Progenitor cell of endocrine pancreas (in vitro differentiated cells): ENCODE results near the gene PSMB2. TPM values are rescaled to one million over a fixed set of nuclear protein-coding genes. Genes with fewer than 3 reads are reported as not detected.

ENCODE experiments used
- DNase-seq: peaks from one replicate; pipeline ENCODE4 v3.0.0; 2021; ENCODE audit warnings: low spot score; ENCODE audit not compliant: unreplicated experiment
- H3K27ac Mint-ChIP-seq: 2 replicates; pipeline ENCODE4 v1.8.0; 2021; ENCODE audit warnings: mild to moderate bottlenecking, moderate library complexity, mixed read lengths
- H3K27me3 Mint-ChIP-seq: 2 replicates; pipeline ENCODE4 v1.8.0; 2021; ENCODE audit warnings: mixed read lengths
- H3K36me3 Mint-ChIP-seq: 2 replicates; pipeline ENCODE4 v1.8.0; 2022; ENCODE audit warnings: mixed read lengths; ENCODE audit not compliant: insufficient read depth
- H3K4me1 Mint-ChIP-seq: 2 replicates; pipeline ENCODE4 v1.8.0; 2021; ENCODE audit warnings: low read depth, mixed read lengths
- H3K4me3 Mint-ChIP-seq: 2 replicates; pipeline ENCODE4 v1.8.0; 2021; ENCODE audit warnings: low read depth, mild to moderate bottlenecking, moderate library complexity, mixed read lengths
- H3K9me3 Mint-ChIP-seq: 2 replicates; pipeline ENCODE4 v1.8.0; 2021; ENCODE audit warnings: low read depth, mixed read lengths
- CTCF ChIP-seq: fragments of 200-600 bp; sonication (generic); IDR thresholded peaks from one replicate; pipeline ENCODE4 v1.5.0; 2021; ENCODE audit warnings: antibody characterized with exemption, mild to moderate bottlenecking; ENCODE audit not compliant: unreplicated experiment
- total RNA-seq: library from RNA; stranded (reverse); gene quantifications from 2 replicates; pipeline ENCODE4 v1.2.1, GENCODE V29; 2021

Gene PSMB2
- total RNA-seq, 1 donor from 2014 or later: 70.4 TPM

DNA sequence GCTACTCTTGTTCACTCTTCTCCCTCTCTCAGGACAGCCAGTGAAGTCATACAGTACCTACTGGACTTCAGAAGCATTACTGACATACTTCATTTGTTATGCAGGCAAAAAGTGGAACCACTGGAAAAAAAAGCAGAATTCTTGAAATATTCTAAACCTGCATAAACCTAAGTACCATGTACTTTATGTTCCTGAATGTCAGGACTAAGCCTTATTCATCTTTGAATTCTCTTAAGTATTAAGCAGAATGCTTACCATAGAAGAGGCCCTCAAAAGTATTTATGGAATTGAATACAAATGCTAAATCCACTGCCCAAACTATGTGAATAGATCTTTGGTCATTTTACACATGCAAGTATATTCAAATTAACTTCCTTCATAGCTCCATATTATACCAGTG, 7.8 kb downstream of the PSMB2 start:
- TF ChIP-seq CTCF: no peak
- Mint-ChIP-seq H3K27me3 (no peaks in the 10 kb centered on the region), H3K4me1 (peaks cover 16% of the 10 kb centered on the region), H3K9me3 (no peaks in the 10 kb centered on the region), H3K36me3 (peaks cover 18% of the 10 kb centered on the region), H3K4me3 (no peak overlapping the region), H3K27ac (no peak overlapping the region)
- no peak for DNase-seq

DNA sequence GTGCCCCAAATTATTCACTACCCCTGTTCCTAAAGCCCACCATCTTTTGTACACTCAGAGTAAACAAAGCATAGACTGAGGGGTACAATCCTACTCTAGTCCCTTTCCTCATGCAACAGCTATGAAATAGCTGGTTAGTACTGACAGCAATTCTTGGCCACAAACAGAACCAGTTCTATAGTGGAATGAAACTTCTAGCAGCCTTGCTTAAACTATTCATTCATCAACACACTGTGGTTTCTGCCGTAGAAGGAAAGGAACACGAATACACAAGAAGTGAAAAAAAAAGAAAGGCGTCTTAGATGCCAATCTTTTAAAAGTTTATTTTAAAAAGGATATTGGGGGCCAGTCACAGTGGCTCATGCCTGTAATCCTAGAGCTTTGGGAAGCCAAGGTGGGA, 9.9 kb downstream of the PSMB2 start:
- peaks cover 19% of the 10 kb centered on the region for H3K36me3 Mint-ChIP-seq
- peaks cover 14% of the 10 kb centered on the region for H3K4me1 Mint-ChIP-seq
- no peak for DNase-seq
- no peaks in the 10 kb centered on the region for H3K9me3 Mint-ChIP-seq
- H3K4me3 Mint-ChIP-seq: no peak overlapping the region
- no peak for TF ChIP-seq CTCF
- no peak overlapping the region for H3K27ac Mint-ChIP-seq
- no peaks in the 10 kb centered on the region for H3K27me3 Mint-ChIP-seq

GRCh38 chr1:35629051-35629450, 12.3 kb downstream of the PSMB2 start:
- H3K9me3 Mint-ChIP-seq: no peaks in the 10 kb centered on the region
- peak overlapping the region; percentile 20 for H3K27ac Mint-ChIP-seq
- DNase-seq: no peak
- peaks cover 18% of the 10 kb centered on the region for H3K36me3 Mint-ChIP-seq
- H3K27me3 Mint-ChIP-seq: no peaks in the 10 kb centered on the region
- H3K4me1 Mint-ChIP-seq: peaks cover 14% of the 10 kb centered on the region
- H3K4me3 Mint-ChIP-seq: no peak overlapping the region
- no peak for TF ChIP-seq CTCF

- peaks cover 4% of the 10 kb centered on the region for H3K36me3 Mint-ChIP-seq
- H3K27ac Mint-ChIP-seq: no peak overlapping the region
These were observed 17.5 kb downstream of the PSMB2 start for GRCh38 chr1:35623832-35624231.

GRCh38 chr1:35622510-35623178, 18.7 kb downstream of the PSMB2 start:
- no peak overlapping the region for H3K4me3 Mint-ChIP-seq

More at GRCh38 chr1:35623832-35624231, 17.5 kb downstream of the PSMB2 start:
- no peak for TF ChIP-seq CTCF
- H3K4me3 Mint-ChIP-seq: no peak overlapping the region
- no peaks in the 10 kb centered on the region for H3K27me3 Mint-ChIP-seq
- H3K9me3 Mint-ChIP-seq: no peaks in the 10 kb centered on the region
- peaks cover 9% of the 10 kb centered on the region for H3K4me1 Mint-ChIP-seq
- no peak for DNase-seq

More at GRCh38 chr1:35622510-35623178, 18.7 kb downstream of the PSMB2 start:
- Mint-ChIP-seq H3K27me3 (no peaks in the 10 kb centered on the region), H3K36me3 (peaks cover 6% of the 10 kb centered on the region), H3K27ac (no peak overlapping the region), H3K9me3 (no peaks in the 10 kb centered on the region), H3K4me1 (peaks cover 1% of the 10 kb centered on the region)
- no peak for TF ChIP-seq CTCF
- DNase-seq: no peak
